RWPE1 (cell line): ENCODE results near the gene SCFD1.

Experiments used
- CTCF ChIA-PET: fragments of 350-600 bp; sonication (Branson Sonifier 250); formaldehyde crosslinking; extraction: SDS; loops from one replicate; lab custom pipeline; 2021; lab: Yijun Ruan, JAX
- POLR2A ChIA-PET: fragments of 400-600 bp; formaldehyde crosslinking; extraction: SDS; loops from one replicate; lab custom pipeline; 2020; ENCODE audit warnings: antibody characterized with exemption; ENCODE audit not compliant: low non-redundant PET; lab: Yijun Ruan, JAX
- DNase-seq: peaks from one replicate; pipeline ENCODE4 v3.0.0; 2012; ENCODE audit warnings: low spot score
- H3K27ac ChIP-seq: fragments of 450-650 bp; 2 replicates; pipeline ENCODE4 v1.5.1; 2017
- CTCF ChIP-seq: fragments of 450-650 bp; conservative IDR thresholded peaks from 2 replicates; pipeline ENCODE4 v1.5.1; 2017; ENCODE audit warnings: low read depth, mild to moderate bottlenecking

SCFD1 gene

GRCh38 chr14:30751646-30752416 lies 129.7 kb downstream of the SCFD1 start:
- H3K27ac ChIP-seq = no peak overlapping the region
- ChIA-PET POLR2A (no interaction called here), CTCF (no interaction called here)
- no peak for DNase-seq
- TF ChIP-seq CTCF = no peak

- no peak for DNase-seq
- H3K27ac ChIP-seq = no peak overlapping the region
- TF ChIP-seq CTCF = no peak
- ChIA-PET CTCF (no interaction called here), POLR2A (no interaction called here)
These were observed 131.3 kb downstream of the SCFD1 start for GRCh38 chr14:30753452-30753851.

GRCh38 chr14:30754778-30755177 lies 132.7 kb downstream of the SCFD1 start:
- no peak for DNase-seq
- ChIA-PET POLR2A (no interaction called here), CTCF (interaction anchor here (0.5 kb wide), 1 partner anchor 75 kb away, joined by 4 read pairs; no protein-coding TSS in a partner anchor)
- TF ChIP-seq CTCF = no peak
- H3K27ac ChIP-seq = no peak overlapping the region

GRCh38 chr14:30756594-30756993 lies 134.5 kb downstream of the SCFD1 start:
- no peak overlapping the region for H3K27ac ChIP-seq
- DNase-seq = no peak
- CTCF ChIA-PET = no interaction called here
- POLR2A ChIA-PET = no interaction called here
- TF ChIP-seq CTCF = no peak

GRCh38 chr14:30757082-30757481 lies 135.0 kb downstream of the SCFD1 start:
- no peak for TF ChIP-seq CTCF
- no peak for DNase-seq
- H3K27ac ChIP-seq = no peak overlapping the region
- ChIA-PET CTCF (interaction anchor here (0.7 kb wide), 1 partner anchor 379 kb away, joined by 3 read pairs; no protein-coding TSS in a partner anchor), POLR2A (no interaction called here)

GRCh38 chr14:30759172-30760125 lies 137.3 kb downstream of the SCFD1 start:
- ChIA-PET CTCF (no interaction called here), POLR2A (no interaction called here)
- TF ChIP-seq CTCF = no peak
- no peak overlapping the region for H3K27ac ChIP-seq
- no peak for DNase-seq
